Measurements from ENCODE around the gene ATF4.
"Not testable (repeated sequence)": the region's sequence is repeated elsewhere in the genome, so short reads cannot be mapped to it uniquely, and the experiment has no call there.

Gene ATF4

GRCh38 chr22:39490135-39490798 lies 30.1 kb upstream of the ATF4 start:
- no peak for DNase-seq

GRCh38 chr22:39490966-39491680 lies 29.2 kb upstream of the ATF4 start:
- no peak for DNase-seq

- DNase-seq, result no peak
Observed at GRCh38 chr22:39491696-39492095, 28.7 kb upstream of the ATF4 start.

- no peak for DNase-seq
Observed at GRCh38 chr22:39492186-39492585, 28.2 kb upstream of the ATF4 start.

GRCh38 chr22:39493759-39494158 lies 26.6 kb upstream of the ATF4 start:
- DNase-seq, result no peak

- DNase-seq, result no peak
Observed at GRCh38 chr22:39494471-39495120, 25.8 kb upstream of the ATF4 start.

- DNase-seq, result peak; percentile 29
Observed at GRCh38 chr22:39496131-39496838, 24.1 kb upstream of the ATF4 start.

- no peak for DNase-seq
Observed at GRCh38 chr22:39497429-39497828, 22.9 kb upstream of the ATF4 start.

GRCh38 chr22:39498368-39498767 lies 22.0 kb upstream of the ATF4 start:
- DNase-seq, result no peak

GRCh38 chr22:39498802-39499201 lies 21.6 kb upstream of the ATF4 start:
- DNase-seq, result no peak

- DNase-seq, result no peak
Observed at GRCh38 chr22:39500101-39500500, 20.3 kb upstream of the ATF4 start.

- no peak for DNase-seq
Observed at GRCh38 chr22:39501644-39502108, 18.7 kb upstream of the ATF4 start.

- DNase-seq, result peak; percentile 90
Observed at GRCh38 chr22:39502109-39502788, 18.1 kb upstream of the ATF4 start, which contains the start of gene MIEF1. TSS of gene MIEF1 (plus strand) at chr22:39502290. CDS start at chr22:39511295, 9,005 bp downstream.

GRCh38 chr22:39502789-39503409 lies 17.5 kb upstream of the ATF4 start:
- DNase-seq, result no peak

GRCh38 chr22:39503630-39504029 lies 16.7 kb upstream of the ATF4 start:
- no peak for DNase-seq

- no peak for DNase-seq
Observed at GRCh38 chr22:39504071-39504470, 16.3 kb upstream of the ATF4 start.

GRCh38 chr22:39507021-39507420 lies 13.3 kb upstream of the ATF4 start:
- not testable (repeated sequence) for DNase-seq

GRCh38 chr22:39508393-39508792 lies 12.0 kb upstream of the ATF4 start:
- DNase-seq, result no peak

GRCh38 chr22:39510529-39511149 lies 9.7 kb upstream of the ATF4 start:
- no peak for DNase-seq

GRCh38 chr22:39511226-39511625 lies 9.1 kb upstream of the ATF4 start:
- no peak for DNase-seq

GRCh38 chr22:39512026-39512425 lies 8.3 kb upstream of the ATF4 start:
- no peak for DNase-seq

GRCh38 chr22:39513791-39514190 lies 6.6 kb upstream of the ATF4 start:
- no peak for DNase-seq

Measured in KG1 (cell line).